ENCODE results near the gene PTPRH. TPM values are rescaled to one million over a fixed set of nuclear protein-coding genes. Genes with fewer than 3 reads are reported as not detected.
"Not testable (repeated sequence)": the region's sequence is repeated elsewhere in the genome, so short reads cannot be mapped to it uniquely, and the experiment has no call there.

Gene PTPRH
- total RNA-seq, 1 donor from 2014 or later = 0.16 TPM

- intact Hi-C loops (cut with micrococcal nuclease) = no loop called here
- Mint-ChIP-seq H3K4me3 (no peak overlapping the region), H3K36me3 (ENCODE audit: low read depth) (peaks cover 15% of the 10 kb centered on the region), H3K27me3 (ENCODE audit: insufficient read depth) (no peaks in the 10 kb centered on the region), H3K27ac (no peak overlapping the region), H3K4me1 (ENCODE audit: low read depth) (no peaks in the 10 kb centered on the region), H3K9me3 (no peaks in the 10 kb centered on the region)
- no peak for DNase-seq (ENCODE audit: low spot score)
Measured at GRCh38 chr19:55226788-55227187, 17.5 kb upstream of the PTPRH start.

- no peak overlapping the region for H3K27ac Mint-ChIP-seq
- intact Hi-C loops (cut with micrococcal nuclease) = no loop called here
- H3K9me3 Mint-ChIP-seq = no peaks in the 10 kb centered on the region
Measured at GRCh38 chr19:55226273-55226672, 17.0 kb upstream of the PTPRH start.

GRCh38 chr19:55225415-55225958, 16.2 kb upstream of the PTPRH start:
- Mint-ChIP-seq H3K9me3 (peaks cover 5% of the 10 kb centered on the region), H3K27ac (no peak overlapping the region), H3K27me3 (ENCODE audit: insufficient read depth) (no peaks in the 10 kb centered on the region), H3K4me1 (ENCODE audit: low read depth) (no peaks in the 10 kb centered on the region), H3K4me3 (no peak overlapping the region), H3K36me3 (ENCODE audit: low read depth) (peaks cover 21% of the 10 kb centered on the region)
- no peak for DNase-seq (ENCODE audit: low spot score)
- intact Hi-C loops (cut with micrococcal nuclease) = no loop called here

More at GRCh38 chr19:55226273-55226672, 17.0 kb upstream of the PTPRH start:
- Mint-ChIP-seq H3K4me1 (ENCODE audit: low read depth) (no peaks in the 10 kb centered on the region), H3K27me3 (ENCODE audit: insufficient read depth) (no peaks in the 10 kb centered on the region), H3K4me3 (no peak overlapping the region), H3K36me3 (ENCODE audit: low read depth) (peaks cover 18% of the 10 kb centered on the region)
- DNase-seq (ENCODE audit: low spot score) = no peak

GRCh38 chr19:55224679-55225414, 15.5 kb upstream of the PTPRH start:
- DNase-seq (ENCODE audit: low spot score); intact Hi-C loops (cut with micrococcal nuclease); H3K27ac Mint-ChIP-seq; H3K9me3 Mint-ChIP-seq; H3K27me3 Mint-ChIP-seq (ENCODE audit: insufficient read depth); H3K4me3 Mint-ChIP-seq; H3K4me1 Mint-ChIP-seq (ENCODE audit: low read depth): not testable (repeated sequence)
- peaks cover 22% of the 10 kb centered on the region for H3K36me3 Mint-ChIP-seq (ENCODE audit: low read depth)

- peaks cover 22% of the 10 kb centered on the region for H3K36me3 Mint-ChIP-seq (ENCODE audit: low read depth)
- peaks cover 5% of the 10 kb centered on the region for H3K9me3 Mint-ChIP-seq
- H3K27me3 Mint-ChIP-seq (ENCODE audit: insufficient read depth) = no peaks in the 10 kb centered on the region
- intact Hi-C loops (cut with micrococcal nuclease) = no loop called here
- no peak for DNase-seq (ENCODE audit: low spot score)
- H3K4me1 Mint-ChIP-seq (ENCODE audit: low read depth) = no peaks in the 10 kb centered on the region
- no peak overlapping the region for H3K4me3 Mint-ChIP-seq
- no peak overlapping the region for H3K27ac Mint-ChIP-seq
Measured at GRCh38 chr19:55224038-55224665, 14.9 kb upstream of the PTPRH start.

GRCh38 chr19:55223291-55224037, 14.2 kb upstream of the PTPRH start:
- H3K9me3 Mint-ChIP-seq = peaks cover 5% of the 10 kb centered on the region
- H3K36me3 Mint-ChIP-seq (ENCODE audit: low read depth) = peaks cover 22% of the 10 kb centered on the region
- no peak overlapping the region for H3K27ac Mint-ChIP-seq
- H3K27me3 Mint-ChIP-seq (ENCODE audit: insufficient read depth) = no peaks in the 10 kb centered on the region
- intact Hi-C loops (cut with micrococcal nuclease) = no loop called here
- H3K4me1 Mint-ChIP-seq (ENCODE audit: low read depth) = no peaks in the 10 kb centered on the region
- H3K4me3 Mint-ChIP-seq = no peak overlapping the region
- no peak for DNase-seq (ENCODE audit: low spot score)

- Mint-ChIP-seq H3K27ac (no peak overlapping the region), H3K4me1 (ENCODE audit: low read depth) (peaks cover 11% of the 10 kb centered on the region), H3K4me3 (no peak overlapping the region), H3K36me3 (ENCODE audit: low read depth) (peaks cover 14% of the 10 kb centered on the region), H3K9me3 (peaks cover 13% of the 10 kb centered on the region), H3K27me3 (ENCODE audit: insufficient read depth) (peaks cover 8% of the 10 kb centered on the region)
- intact Hi-C loops (cut with micrococcal nuclease) = no loop called here
- no peak for DNase-seq (ENCODE audit: low spot score)
Measured at GRCh38 chr19:55220525-55220924, 11.2 kb upstream of the PTPRH start.

- Mint-ChIP-seq H3K4me3 (peak overlapping the region; percentile 63), H3K36me3 (ENCODE audit: low read depth) (peaks cover 12% of the 10 kb centered on the region), H3K9me3 (peaks cover 19% of the 10 kb centered on the region), H3K27me3 (ENCODE audit: insufficient read depth) (peaks cover 11% of the 10 kb centered on the region), H3K4me1 (ENCODE audit: low read depth) (peaks cover 11% of the 10 kb centered on the region), H3K27ac (peak overlapping the region; percentile 67)
- peak; percentile 31 for DNase-seq (ENCODE audit: low spot score)
- intact Hi-C loops (cut with micrococcal nuclease) = loop anchor here (1.0 to 2.0 kb wide), 3 partner anchors 38 to 123 kb away; partner anchors contain the start of genes KMT5C and PPP6R1
Measured at GRCh38 chr19:55216461-55217198, 7.3 kb upstream of the PTPRH start.

GRCh38 chr19:55213547-55213946, 4.2 kb upstream of the PTPRH start:
- DNase-seq (ENCODE audit: low spot score) = no peak
- Mint-ChIP-seq H3K9me3 (peaks cover 14% of the 10 kb centered on the region), H3K4me1 (ENCODE audit: low read depth) (peaks cover 17% of the 10 kb centered on the region), H3K36me3 (ENCODE audit: low read depth) (no peaks in the 10 kb centered on the region), H3K27ac (no peak overlapping the region), H3K27me3 (ENCODE audit: insufficient read depth) (peaks cover 14% of the 10 kb centered on the region), H3K4me3 (no peak overlapping the region)
- intact Hi-C loops (cut with micrococcal nuclease) = loop anchor here (5.0 kb wide), 1 partner anchor 204 kb away; no protein-coding TSS in a partner anchor

GRCh38 chr19:55212447-55212846, 3.1 kb upstream of the PTPRH start:
- intact Hi-C loops (cut with micrococcal nuclease) = loop anchor here (5.0 kb wide), 1 partner anchor 205 kb away; no protein-coding TSS in a partner anchor

GRCh38 chr19:55209693-55210472, 582 bp upstream of the PTPRH start:
- Mint-ChIP-seq H3K27ac (no peak overlapping the region), H3K4me3 (no peak overlapping the region), H3K4me1 (ENCODE audit: low read depth) (peaks cover 11% of the 10 kb centered on the region), H3K9me3 (peaks cover 5% of the 10 kb centered on the region), H3K36me3 (ENCODE audit: low read depth) (no peaks in the 10 kb centered on the region), H3K27me3 (ENCODE audit: insufficient read depth) (peaks cover 10% of the 10 kb centered on the region)
- no peak for DNase-seq (ENCODE audit: low spot score)
- intact Hi-C loops (cut with micrococcal nuclease) = loop anchor here (5.0 kb wide), 1 partner anchor 207 kb away; no protein-coding TSS in a partner anchor

More at GRCh38 chr19:55212447-55212846, 3.1 kb upstream of the PTPRH start:
- Mint-ChIP-seq H3K27ac (no peak overlapping the region), H3K4me1 (ENCODE audit: low read depth) (peaks cover 17% of the 10 kb centered on the region), H3K36me3 (ENCODE audit: low read depth) (no peaks in the 10 kb centered on the region), H3K27me3 (ENCODE audit: insufficient read depth) (peaks cover 14% of the 10 kb centered on the region), H3K4me3 (no peak overlapping the region), H3K9me3 (peaks cover 14% of the 10 kb centered on the region)
- peak; percentile 15 for DNase-seq (ENCODE audit: low spot score)

Measured in activated T-helper 1 cell treated with anti-CD3 and anti-CD28 coated beads, Interleukin-12 subunit alpha, Interleukin-12 subunit beta, Interleukin-2, Interleukin-4 antibody, amounts not matched to agents 30 ng/mL and 10 ng/mL and 1 ng/mL, durations not matched to agents 14 hours and 24 hours and 36 hours (primary cell).